NCI-H1694 treated with DMSO at 0.1 percent for 48 hours (cell line): ENCODE data around the gene PPM1H.
A peak's percentile ranks its signal among the peaks of the same experiment; 100 is the strongest.
"Not testable (repeated sequence)": the region's sequence is repeated elsewhere in the genome, so short reads cannot be mapped to it uniquely, and the experiment has no call there.

Experiments
- DNase-seq: peaks from one replicate; lab custom pipeline; 2025; lab: John Stamatoyannopoulos, UW

The PPM1H gene

GRCh38 chr12:62767496-62767895 lies 167.5 kb downstream of the PPM1H start:
- DNase-seq, result no peak

- DNase-seq, result no peak
These were observed 168.5 kb downstream of the PPM1H start for GRCh38 chr12:62766496-62766895.

GRCh38 chr12:62763861-62764645 lies 170.9 kb downstream of the PPM1H start:
- no peak for DNase-seq

- no peak for DNase-seq
These were observed 171.6 kb downstream of the PPM1H start for GRCh38 chr12:62763312-62763711.

GRCh38 chr12:62762645-62763044 lies 172.3 kb downstream of the PPM1H start:
- no peak for DNase-seq

- no peak for DNase-seq
These were observed 173.3 kb downstream of the PPM1H start for GRCh38 chr12:62761658-62762057.

- DNase-seq, result no peak
These were observed 174.2 kb downstream of the PPM1H start for GRCh38 chr12:62760779-62761178.

GRCh38 chr12:62760341-62760740 lies 174.6 kb downstream of the PPM1H start:
- not testable (repeated sequence) for DNase-seq

- no peak for DNase-seq
These were observed 176.7 kb downstream of the PPM1H start for GRCh38 chr12:62758216-62758615.

GRCh38 chr12:62757048-62757447 lies 177.9 kb downstream of the PPM1H start:
- DNase-seq, result no peak

- no peak for DNase-seq
These were observed 180.2 kb downstream of the PPM1H start for GRCh38 chr12:62754706-62755105.

- DNase-seq, result no peak
These were observed 183.2 kb downstream of the PPM1H start for GRCh38 chr12:62751810-62752155.

GRCh38 chr12:62750941-62751809 lies 183.8 kb downstream of the PPM1H start:
- DNase-seq, result no peak

- DNase-seq, result no peak
These were observed 185.4 kb downstream of the PPM1H start for GRCh38 chr12:62749586-62749985.

GRCh38 chr12:62748941-62749468 lies 185.9 kb downstream of the PPM1H start:
- no peak for DNase-seq

GRCh38 chr12:62744551-62744950 lies 190.4 kb downstream of the PPM1H start:
- no peak for DNase-seq

- no peak for DNase-seq
These were observed 195.5 kb downstream of the PPM1H start for GRCh38 chr12:62739266-62740015.

GRCh38 chr12:62738616-62739015 lies 196.3 kb downstream of the PPM1H start:
- peak; percentile 31 for DNase-seq

GRCh38 chr12:62738105-62738504 lies 196.8 kb downstream of the PPM1H start:
- DNase-seq, result no peak

- DNase-seq, result no peak
These were observed 197.3 kb downstream of the PPM1H start for GRCh38 chr12:62737615-62738014.

GRCh38 chr12:62737188-62737587 lies 197.8 kb downstream of the PPM1H start:
- no peak for DNase-seq

- DNase-seq, result no peak
These were observed 198.4 kb downstream of the PPM1H start for GRCh38 chr12:62736596-62736995.
